ENCODE results near the gene KCNMA1. TPM values are rescaled to one million over a fixed set of nuclear protein-coding genes. Genes with fewer than 3 reads are reported as not detected.

Gene KCNMA1
- total RNA-seq, 2 donors from 2014 or later = 29.1 to 37.9 TPM

DNA sequence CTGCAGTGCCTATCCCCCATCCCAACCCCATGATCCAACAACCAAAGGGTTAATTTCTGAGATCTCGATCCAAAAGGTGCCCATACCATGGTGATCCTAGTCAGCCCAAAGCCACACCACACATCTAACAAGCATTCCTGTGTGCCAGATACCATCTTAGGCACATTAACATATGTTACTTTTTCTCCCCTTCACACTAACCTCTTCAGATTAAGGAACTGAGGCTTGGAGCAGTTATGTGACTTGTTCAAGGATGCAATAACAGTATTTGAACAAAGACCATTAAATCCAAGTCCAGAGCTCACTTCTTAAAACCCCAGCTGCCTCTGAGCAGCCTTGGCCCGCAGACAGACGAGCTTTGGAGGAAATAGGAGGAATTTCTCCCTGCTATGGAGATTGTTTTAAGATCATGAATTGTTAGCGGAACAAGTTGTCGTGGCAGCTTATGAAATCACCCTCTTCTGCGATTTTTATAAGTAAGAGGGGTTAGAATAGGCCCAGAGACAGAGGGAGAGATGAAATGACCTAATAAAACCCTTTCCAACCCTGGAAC lies 327.2 kb downstream of the KCNMA1 start:
- TF ChIP-seq POLR2AphosphoS5 (IDR thresholded peaks at IDR 0.05) = no peak
- TF ChIP-seq POLR2A (IDR thresholded peaks at IDR 0.05) = no peak
- TF ChIP-seq, protein P1, sequence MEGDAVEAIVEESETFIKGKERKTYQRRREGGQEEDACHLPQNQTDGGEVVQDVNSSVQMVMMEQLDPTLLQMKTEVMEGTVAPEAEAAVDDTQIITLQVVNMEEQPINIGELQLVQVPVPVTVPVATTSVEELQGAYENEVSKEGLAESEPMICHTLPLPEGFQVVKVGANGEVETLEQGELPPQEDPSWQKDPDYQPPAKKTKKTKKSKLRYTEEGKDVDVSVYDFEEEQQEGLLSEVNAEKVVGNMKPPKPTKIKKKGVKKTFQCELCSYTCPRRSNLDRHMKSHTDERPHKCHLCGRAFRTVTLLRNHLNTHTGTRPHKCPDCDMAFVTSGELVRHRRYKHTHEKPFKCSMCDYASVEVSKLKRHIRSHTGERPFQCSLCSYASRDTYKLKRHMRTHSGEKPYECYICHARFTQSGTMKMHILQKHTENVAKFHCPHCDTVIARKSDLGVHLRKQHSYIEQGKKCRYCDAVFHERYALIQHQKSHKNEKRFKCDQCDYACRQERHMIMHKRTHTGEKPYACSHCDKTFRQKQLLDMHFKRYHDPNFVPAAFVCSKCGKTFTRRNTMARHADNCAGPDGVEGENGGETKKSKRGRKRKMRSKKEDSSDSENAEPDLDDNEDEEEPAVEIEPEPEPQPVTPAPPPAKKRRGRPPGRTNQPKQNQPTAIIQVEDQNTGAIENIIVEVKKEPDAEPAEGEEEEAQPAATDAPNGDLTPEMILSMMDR (IDR thresholded peaks at IDR 0.05) = no peak
- intact Hi-C loops (cut with DNase I) = no loop called here

DNA sequence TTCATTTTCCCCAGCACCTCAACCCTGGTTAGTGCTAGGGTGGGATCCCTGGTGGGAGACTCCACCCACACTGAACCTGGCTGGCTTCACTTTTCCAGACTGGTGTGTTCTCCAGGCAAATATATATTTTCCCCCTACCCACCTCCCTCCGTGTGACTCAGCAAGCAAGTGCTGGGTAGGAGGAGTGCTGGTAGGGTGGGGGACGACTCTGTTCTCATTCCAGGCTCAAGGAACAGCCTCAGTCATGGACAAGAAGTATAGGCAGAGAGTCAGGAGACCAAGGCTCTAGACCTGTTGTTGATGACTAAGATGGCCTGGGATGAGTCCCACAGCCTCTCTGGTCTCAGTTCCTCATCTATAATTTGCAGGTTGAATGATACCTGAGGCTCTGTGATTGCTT lies 328.1 kb downstream of the KCNMA1 start:
- no peak for DNase-seq (ENCODE audit: low spot score)
- whole genome bisulfite sequencing = 33% methylated on average over 2 of the region's 2 CpGs
- H3K9me3 ChIP-seq = no peaks in the 10 kb centered on the region
- H3K27me3 ChIP-seq (replicated peaks; ENCODE audit: insufficient read depth) = no peaks in the 10 kb centered on the region
- H3K4me1 ChIP-seq (replicated peaks) = peaks cover 5% of the 10 kb centered on the region
- no peak overlapping the region for H3K4me3 ChIP-seq
- H3K27ac ChIP-seq = peak overlapping the region; percentile 35 to 43
- H3K36me3 ChIP-seq = no peaks in the 10 kb centered on the region
- TF ChIP-seq POLR2AphosphoS5 (IDR thresholded peaks at IDR 0.05) (no peak), POLR2A (IDR thresholded peaks at IDR 0.05) (no peak)
- TF ChIP-seq, protein P1 (IDR thresholded peaks at IDR 0.05) = no peak
- intact Hi-C loops (cut with DNase I) = no loop called here

More for the DNA sequence above, 327.2 kb downstream of the KCNMA1 start:
- Histone ChIP-seq H3K27me3 (replicated peaks; ENCODE audit: insufficient read depth) (no peaks in the 10 kb centered on the region), H3K4me1 (replicated peaks) (peaks cover 5% of the 10 kb centered on the region), H3K27ac (peak overlapping the region in 1 of 2 donors; percentile 43), H3K36me3 (no peaks in the 10 kb centered on the region), H3K9me3 (no peaks in the 10 kb centered on the region), H3K4me3 (no peak overlapping the region)
- DNase-seq (ENCODE audit: low spot score) = no peak
- 25% methylated on average over 6 of the region's 6 CpGs for WGBS

DNA sequence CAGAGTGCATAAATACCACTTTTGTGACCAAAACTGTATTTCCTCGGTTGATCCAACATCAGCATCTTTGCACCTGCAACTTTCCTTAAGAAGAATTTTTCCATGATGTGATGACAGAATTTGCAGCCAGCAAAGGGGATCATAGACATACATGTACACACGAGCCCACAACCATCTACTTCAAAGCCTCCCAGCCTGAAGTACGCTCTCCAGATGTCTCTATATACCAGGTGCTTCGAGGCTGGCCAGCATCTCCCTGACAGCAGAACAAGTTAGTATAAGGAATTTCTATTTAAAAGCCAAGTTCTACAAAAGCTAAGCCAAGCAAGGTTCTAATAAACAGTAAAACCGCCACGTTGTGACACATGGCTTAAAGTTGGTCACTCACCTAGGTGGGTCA lies 328.5 kb downstream of the KCNMA1 start:
- peak overlapping the region in 1 of 2 donors; percentile 35 for H3K27ac ChIP-seq
- H3K9me3 ChIP-seq = no peaks in the 10 kb centered on the region
- TF ChIP-seq POLR2AphosphoS5 (IDR thresholded peaks at IDR 0.05) = no peak
- no peak for TF ChIP-seq POLR2A (IDR thresholded peaks at IDR 0.05)
- TF ChIP-seq, protein P1 (IDR thresholded peaks at IDR 0.05) = no peak
- DNase-seq (ENCODE audit: low spot score) = no peak
- intact Hi-C loops (cut with DNase I) = no loop called here
- no peaks in the 10 kb centered on the region for H3K27me3 ChIP-seq (replicated peaks; ENCODE audit: insufficient read depth)
- no peak overlapping the region for H3K4me3 ChIP-seq
- no peaks in the 10 kb centered on the region for H3K36me3 ChIP-seq
- peaks cover 5% of the 10 kb centered on the region for H3K4me1 ChIP-seq (replicated peaks)
- WGBS = 37% methylated on average over 6 of the region's 6 CpGs

DNA sequence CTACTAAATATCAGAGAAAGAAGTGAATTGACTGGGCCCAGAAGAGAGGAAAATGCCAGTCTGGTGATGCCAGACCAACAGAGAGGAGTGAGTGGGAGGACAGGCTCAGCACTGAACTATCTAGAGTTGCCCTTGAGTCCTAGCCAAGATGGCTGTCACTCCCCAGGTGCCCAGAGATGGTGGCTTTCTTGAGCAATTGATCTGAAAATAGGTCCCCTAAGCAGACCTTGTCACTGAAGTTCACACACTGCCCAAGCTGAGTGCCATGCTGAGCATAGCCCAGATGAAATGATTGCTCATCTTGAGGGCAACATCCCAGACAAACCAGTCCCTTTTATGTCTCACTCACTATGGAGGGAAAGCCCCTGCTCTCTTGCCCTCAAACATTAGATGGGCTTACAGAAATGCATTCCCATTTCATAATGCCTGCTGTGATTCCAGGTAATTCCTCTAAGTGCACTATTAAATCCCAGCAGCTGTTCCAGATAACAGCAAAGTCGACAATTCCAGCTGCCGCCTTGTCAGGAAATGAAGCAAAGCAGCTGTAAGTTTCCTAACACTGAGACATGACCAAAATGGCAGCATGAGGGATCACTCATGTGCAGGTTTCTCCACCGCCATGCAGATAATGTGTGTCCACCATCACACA lies 329.4 kb downstream of the KCNMA1 start:
- H3K27ac ChIP-seq = no peak overlapping the region
- intact Hi-C loops (cut with DNase I) = no loop called here
- DNase-seq (ENCODE audit: low spot score) = no peak

More for the DNA sequence above, 329.4 kb downstream of the KCNMA1 start:
- H3K36me3 ChIP-seq = no peaks in the 10 kb centered on the region
- TF ChIP-seq, protein P1 (IDR thresholded peaks at IDR 0.05) = no peak
- TF ChIP-seq POLR2AphosphoS5 (IDR thresholded peaks at IDR 0.05) (no peak), POLR2A (IDR thresholded peaks at IDR 0.05) (no peak)
- no peak overlapping the region for H3K4me3 ChIP-seq
- H3K9me3 ChIP-seq = no peaks in the 10 kb centered on the region
- WGBS = 58% methylated on average over 3 of the region's 3 CpGs
- peaks cover 5% of the 10 kb centered on the region for H3K4me1 ChIP-seq (replicated peaks)
- no peaks in the 10 kb centered on the region for H3K27me3 ChIP-seq (replicated peaks; ENCODE audit: insufficient read depth)
